ENCODE data around the gene ERP44.

DNA sequence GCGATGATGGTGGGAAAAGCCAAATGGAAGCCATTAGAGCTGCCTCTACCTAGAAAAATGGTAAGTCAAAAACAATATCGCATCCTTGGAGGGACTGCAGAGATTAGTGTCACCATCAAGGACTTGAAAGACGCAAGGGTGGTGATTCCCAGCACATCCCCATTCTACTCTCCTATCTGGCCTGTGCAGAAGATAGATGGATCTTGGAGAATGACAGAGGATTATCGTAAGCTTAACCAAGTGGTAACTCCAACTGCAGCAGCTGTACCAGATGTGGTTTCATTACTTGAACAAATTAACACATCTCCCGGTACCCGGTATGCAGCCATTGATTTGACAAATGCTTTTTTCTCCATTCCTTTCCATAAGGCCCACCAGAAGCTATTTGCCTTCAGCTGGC is 23.8 kb downstream of the ERP44 start:
- TF ChIP-seq, protein P1, sequence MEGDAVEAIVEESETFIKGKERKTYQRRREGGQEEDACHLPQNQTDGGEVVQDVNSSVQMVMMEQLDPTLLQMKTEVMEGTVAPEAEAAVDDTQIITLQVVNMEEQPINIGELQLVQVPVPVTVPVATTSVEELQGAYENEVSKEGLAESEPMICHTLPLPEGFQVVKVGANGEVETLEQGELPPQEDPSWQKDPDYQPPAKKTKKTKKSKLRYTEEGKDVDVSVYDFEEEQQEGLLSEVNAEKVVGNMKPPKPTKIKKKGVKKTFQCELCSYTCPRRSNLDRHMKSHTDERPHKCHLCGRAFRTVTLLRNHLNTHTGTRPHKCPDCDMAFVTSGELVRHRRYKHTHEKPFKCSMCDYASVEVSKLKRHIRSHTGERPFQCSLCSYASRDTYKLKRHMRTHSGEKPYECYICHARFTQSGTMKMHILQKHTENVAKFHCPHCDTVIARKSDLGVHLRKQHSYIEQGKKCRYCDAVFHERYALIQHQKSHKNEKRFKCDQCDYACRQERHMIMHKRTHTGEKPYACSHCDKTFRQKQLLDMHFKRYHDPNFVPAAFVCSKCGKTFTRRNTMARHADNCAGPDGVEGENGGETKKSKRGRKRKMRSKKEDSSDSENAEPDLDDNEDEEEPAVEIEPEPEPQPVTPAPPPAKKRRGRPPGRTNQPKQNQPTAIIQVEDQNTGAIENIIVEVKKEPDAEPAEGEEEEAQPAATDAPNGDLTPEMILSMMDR (IDR thresholded peaks at IDR 0.05), result no peak
- TF ChIP-seq EP300 (IDR thresholded peaks at IDR 0.05), result no peak

Measured in esophagus muscularis mucosa (tissue), 3 donors.